ENCODE results near the gene HAUS8. TPM values are rescaled to one million over a fixed set of nuclear protein-coding genes. Genes with fewer than 3 reads are reported as not detected.

HAUS8 gene
- total and polyA plus RNA-seq, 10 of the 15 experiments (the other 5 are each of a cell fraction or from before 2014, with no cell fraction given): 22.7 to 43.9 (median 34.4) TPM

DNA sequence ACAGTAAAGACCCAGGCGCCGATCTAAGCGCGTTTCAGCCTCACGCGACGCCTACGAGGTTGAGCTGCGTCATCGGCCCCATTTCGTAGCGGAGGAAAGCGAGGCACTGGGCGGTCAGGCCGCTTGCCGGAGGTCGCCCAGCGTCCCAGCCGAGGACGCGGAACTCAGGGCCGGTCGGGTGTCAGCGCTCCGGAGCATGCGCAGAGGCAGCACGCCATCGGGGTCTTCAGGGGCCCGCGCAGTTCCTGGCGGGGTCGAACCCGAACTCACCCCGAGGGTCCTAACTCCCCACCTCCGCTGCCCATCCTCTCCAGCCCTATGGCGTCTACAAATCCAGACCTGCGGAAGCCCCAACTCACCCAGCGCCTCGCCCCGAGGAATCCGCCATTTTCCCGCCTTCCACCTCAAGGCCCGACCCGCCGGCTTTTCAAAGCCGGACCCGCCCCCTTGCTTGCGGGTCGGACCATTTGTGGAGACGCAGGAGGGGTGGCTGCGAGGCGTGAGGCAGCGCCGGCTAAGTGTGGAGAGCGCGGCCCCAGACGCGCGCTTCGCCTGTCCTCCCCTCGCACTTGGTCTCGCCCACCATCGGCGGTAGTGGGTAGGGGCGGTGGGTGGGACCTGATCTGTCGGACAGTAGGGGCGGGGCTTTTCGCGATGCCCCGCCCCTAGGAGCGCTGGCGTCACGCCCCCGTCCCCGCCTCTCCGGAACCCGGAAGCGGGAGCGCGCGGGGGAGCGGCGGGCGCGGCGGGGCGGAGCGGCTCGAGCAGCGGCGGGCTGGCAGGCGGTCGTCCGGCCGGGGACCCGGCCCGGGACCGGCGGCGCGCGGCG is at the start of gene HAUS8, which contains the start of gene MYO9B (continued):
- TF ChIP-seq, protein P1, sequence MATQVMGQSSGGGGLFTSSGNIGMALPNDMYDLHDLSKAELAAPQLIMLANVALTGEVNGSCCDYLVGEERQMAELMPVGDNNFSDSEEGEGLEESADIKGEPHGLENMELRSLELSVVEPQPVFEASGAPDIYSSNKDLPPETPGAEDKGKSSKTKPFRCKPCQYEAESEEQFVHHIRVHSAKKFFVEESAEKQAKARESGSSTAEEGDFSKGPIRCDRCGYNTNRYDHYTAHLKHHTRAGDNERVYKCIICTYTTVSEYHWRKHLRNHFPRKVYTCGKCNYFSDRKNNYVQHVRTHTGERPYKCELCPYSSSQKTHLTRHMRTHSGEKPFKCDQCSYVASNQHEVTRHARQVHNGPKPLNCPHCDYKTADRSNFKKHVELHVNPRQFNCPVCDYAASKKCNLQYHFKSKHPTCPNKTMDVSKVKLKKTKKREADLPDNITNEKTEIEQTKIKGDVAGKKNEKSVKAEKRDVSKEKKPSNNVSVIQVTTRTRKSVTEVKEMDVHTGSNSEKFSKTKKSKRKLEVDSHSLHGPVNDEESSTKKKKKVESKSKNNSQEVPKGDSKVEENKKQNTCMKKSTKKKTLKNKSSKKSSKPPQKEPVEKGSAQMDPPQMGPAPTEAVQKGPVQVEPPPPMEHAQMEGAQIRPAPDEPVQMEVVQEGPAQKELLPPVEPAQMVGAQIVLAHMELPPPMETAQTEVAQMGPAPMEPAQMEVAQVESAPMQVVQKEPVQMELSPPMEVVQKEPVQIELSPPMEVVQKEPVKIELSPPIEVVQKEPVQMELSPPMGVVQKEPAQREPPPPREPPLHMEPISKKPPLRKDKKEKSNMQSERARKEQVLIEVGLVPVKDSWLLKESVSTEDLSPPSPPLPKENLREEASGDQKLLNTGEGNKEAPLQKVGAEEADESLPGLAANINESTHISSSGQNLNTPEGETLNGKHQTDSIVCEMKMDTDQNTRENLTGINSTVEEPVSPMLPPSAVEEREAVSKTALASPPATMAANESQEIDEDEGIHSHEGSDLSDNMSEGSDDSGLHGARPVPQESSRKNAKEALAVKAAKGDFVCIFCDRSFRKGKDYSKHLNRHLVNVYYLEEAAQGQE (IDR thresholded peaks at IDR 0.05; ENCODE audit: low read depth, low read length): no peak
- TF ChIP-seq POU2F2 (IDR thresholded peaks at IDR 0.05; ENCODE audit: borderline replicate concordance, low read depth, low read length) (peak; percentile 58; the same call in 1 of the 3 replicates), TBL1XR1 (IDR thresholded peaks at IDR 0.05; ENCODE audit: low read depth, low read length) (0 out of 2 replicates have a peak, but pooled peaks have one; percentile 71), ESRRA (IDR thresholded peaks at IDR 0.05; ENCODE audit: low read length) (peak; percentile 60; the same call in 1 of the 2 replicates), TAF1 (IDR thresholded peaks at IDR 0.05; ENCODE audit: borderline replicate concordance, low read depth, low read length) (peak; percentile 96), CBX3 (IDR thresholded peaks at IDR 0.05; ENCODE audit: borderline replicate concordance, low read depth) (no peak), RELA (IDR thresholded peaks at IDR 0.05; ENCODE audit: borderline replicate concordance, partially characterized antibody) (peak; percentile 93), IKZF1 (conservative IDR thresholded peaks at IDR 0.05) (peak; percentile 54), MYC (IDR thresholded peaks at IDR 0.05; ENCODE audit: insufficient read depth, insufficient read length, insufficient replicate concordance, low read length, severe bottlenecking) (no peak), ASH2L (IDR thresholded peaks at IDR 0.05; ENCODE audit: borderline replicate concordance, low read depth) (no peak), NBN (IDR thresholded peaks at IDR 0.05) (peak; percentile 93), CREM (IDR thresholded peaks at IDR 0.05; ENCODE audit: low read depth) (peak; percentile 80; the same call in 1 of the 2 replicates), CHD4 (IDR thresholded peaks at IDR 0.05) (no peak), IRF4 (IDR thresholded peaks at IDR 0.05; ENCODE audit: low read depth, low read length) (no peak), RFX5 (IDR thresholded peaks at IDR 0.05; ENCODE audit: low read depth, low read length) (peak; percentile 53), SPI1 (IDR thresholded peaks at IDR 0.05; ENCODE audit: borderline replicate concordance, insufficient read depth, low read depth, low read length) (no peak)
- TF ChIP-seq, protein P2, sequence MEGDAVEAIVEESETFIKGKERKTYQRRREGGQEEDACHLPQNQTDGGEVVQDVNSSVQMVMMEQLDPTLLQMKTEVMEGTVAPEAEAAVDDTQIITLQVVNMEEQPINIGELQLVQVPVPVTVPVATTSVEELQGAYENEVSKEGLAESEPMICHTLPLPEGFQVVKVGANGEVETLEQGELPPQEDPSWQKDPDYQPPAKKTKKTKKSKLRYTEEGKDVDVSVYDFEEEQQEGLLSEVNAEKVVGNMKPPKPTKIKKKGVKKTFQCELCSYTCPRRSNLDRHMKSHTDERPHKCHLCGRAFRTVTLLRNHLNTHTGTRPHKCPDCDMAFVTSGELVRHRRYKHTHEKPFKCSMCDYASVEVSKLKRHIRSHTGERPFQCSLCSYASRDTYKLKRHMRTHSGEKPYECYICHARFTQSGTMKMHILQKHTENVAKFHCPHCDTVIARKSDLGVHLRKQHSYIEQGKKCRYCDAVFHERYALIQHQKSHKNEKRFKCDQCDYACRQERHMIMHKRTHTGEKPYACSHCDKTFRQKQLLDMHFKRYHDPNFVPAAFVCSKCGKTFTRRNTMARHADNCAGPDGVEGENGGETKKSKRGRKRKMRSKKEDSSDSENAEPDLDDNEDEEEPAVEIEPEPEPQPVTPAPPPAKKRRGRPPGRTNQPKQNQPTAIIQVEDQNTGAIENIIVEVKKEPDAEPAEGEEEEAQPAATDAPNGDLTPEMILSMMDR (IDR thresholded peaks at IDR 0.05 in 2 of 3, conservative IDR thresholded peaks at IDR 0.05 in 1 of 3; ENCODE audit: control insufficient read depth in 2 of 3, extremely low read depth in 1 of 3, insufficient read depth in 1 of 3, low read depth in 3 of 3, low read length in 3 of 3): no peak
- TF ChIP-seq, protein P3, sequence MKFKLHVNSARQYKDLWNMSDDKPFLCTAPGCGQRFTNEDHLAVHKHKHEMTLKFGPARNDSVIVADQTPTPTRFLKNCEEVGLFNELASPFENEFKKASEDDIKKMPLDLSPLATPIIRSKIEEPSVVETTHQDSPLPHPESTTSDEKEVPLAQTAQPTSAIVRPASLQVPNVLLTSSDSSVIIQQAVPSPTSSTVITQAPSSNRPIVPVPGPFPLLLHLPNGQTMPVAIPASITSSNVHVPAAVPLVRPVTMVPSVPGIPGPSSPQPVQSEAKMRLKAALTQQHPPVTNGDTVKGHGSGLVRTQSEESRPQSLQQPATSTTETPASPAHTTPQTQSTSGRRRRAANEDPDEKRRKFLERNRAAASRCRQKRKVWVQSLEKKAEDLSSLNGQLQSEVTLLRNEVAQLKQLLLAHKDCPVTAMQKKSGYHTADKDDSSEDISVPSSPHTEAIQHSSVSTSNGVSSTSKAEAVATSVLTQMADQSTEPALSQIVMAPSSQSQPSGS (IDR thresholded peaks at IDR 0.05; ENCODE audit: low read length): no peak
- TF ChIP-seq, protein P4, sequence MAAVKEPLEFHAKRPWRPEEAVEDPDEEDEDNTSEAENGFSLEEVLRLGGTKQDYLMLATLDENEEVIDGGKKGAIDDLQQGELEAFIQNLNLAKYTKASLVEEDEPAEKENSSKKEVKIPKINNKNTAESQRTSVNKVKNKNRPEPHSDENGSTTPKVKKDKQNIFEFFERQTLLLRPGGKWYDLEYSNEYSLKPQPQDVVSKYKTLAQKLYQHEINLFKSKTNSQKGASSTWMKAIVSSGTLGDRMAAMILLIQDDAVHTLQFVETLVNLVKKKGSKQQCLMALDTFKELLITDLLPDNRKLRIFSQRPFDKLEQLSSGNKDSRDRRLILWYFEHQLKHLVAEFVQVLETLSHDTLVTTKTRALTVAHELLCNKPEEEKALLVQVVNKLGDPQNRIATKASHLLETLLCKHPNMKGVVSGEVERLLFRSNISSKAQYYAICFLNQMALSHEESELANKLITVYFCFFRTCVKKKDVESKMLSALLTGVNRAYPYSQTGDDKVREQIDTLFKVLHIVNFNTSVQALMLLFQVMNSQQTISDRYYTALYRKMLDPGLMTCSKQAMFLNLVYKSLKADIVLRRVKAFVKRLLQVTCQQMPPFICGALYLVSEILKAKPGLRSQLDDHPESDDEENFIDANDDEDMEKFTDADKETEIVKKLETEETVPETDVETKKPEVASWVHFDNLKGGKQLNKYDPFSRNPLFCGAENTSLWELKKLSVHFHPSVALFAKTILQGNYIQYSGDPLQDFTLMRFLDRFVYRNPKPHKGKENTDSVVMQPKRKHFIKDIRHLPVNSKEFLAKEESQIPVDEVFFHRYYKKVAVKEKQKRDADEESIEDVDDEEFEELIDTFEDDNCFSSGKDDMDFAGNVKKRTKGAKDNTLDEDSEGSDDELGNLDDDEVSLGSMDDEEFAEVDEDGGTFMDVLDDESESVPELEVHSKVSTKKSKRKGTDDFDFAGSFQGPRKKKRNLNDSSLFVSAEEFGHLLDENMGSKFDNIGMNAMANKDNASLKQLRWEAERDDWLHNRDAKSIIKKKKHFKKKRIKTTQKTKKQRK (IDR thresholded peaks at IDR 0.05; ENCODE audit: low read depth, low read length): no peak
